CD14-positive monocyte (primary cell): Measurements from ENCODE around the gene CASS4. TPM values are rescaled to one million over a fixed set of nuclear protein-coding genes. Genes with fewer than 3 reads are reported as not detected.
A peak's percentile ranks its signal among the peaks of the same experiment; 100 is the strongest.
"Not testable (repeated sequence)": the region's sequence is repeated elsewhere in the genome, so short reads cannot be mapped to it uniquely, and the experiment has no call there.

ENCODE experiments used
- DNase-seq, 3 donors: peaks; one replicate each; pipeline ENCODE4 v3.0.0-alpha.2; 2011 to 2022
- H2AFZ ChIP-seq: 2 replicates; pipeline ENCODE4 v1.6.0; 2012; ENCODE audit warnings: mild to moderate bottlenecking, low read depth, low read length, inconsistent platforms; ENCODE audit not compliant: insufficient read depth, poor library complexity, severe bottlenecking
- H3K27ac ChIP-seq, 2 donors: 1 replicate in 1 of 2; 2 replicates in 1 of 2; pipeline ENCODE4 v1.5.1; 2012 to 2013; ENCODE audit warnings: low read length in 2 of 2, control low read depth in 1 of 2, inconsistent platforms in 1 of 2, low read depth in 1 of 2, mild to moderate bottlenecking in 1 of 2
- H3K27me3 ChIP-seq, 2 donors: one replicate each; pipeline versions ENCODE4 v1.6.0 to v1.6.1; 2011 to 2013; ENCODE audit warnings: low read length in 2 of 2; ENCODE audit not compliant: control insufficient read depth in 2 of 2, insufficient read depth in 2 of 2
- H3K36me3 ChIP-seq, 2 donors: replicated peaks in 1 of 2; 1 replicate in 1 of 2; 2 replicates in 1 of 2; pipeline versions ENCODE4 v1.5.1 to v1.6.1; 2012 to 2013; ENCODE audit warnings: low read length in 2 of 2, control low read depth in 1 of 2, inconsistent platforms in 1 of 2, mild to moderate bottlenecking in 1 of 2; ENCODE audit not compliant: insufficient read depth in 2 of 2, control insufficient read depth in 1 of 2
- H3K4me1 ChIP-seq, 2 donors: 1 replicate in 1 of 2; 2 replicates in 1 of 2; pipeline versions ENCODE4 v1.5.1 to v1.6.1; 2012 to 2013; ENCODE audit warnings: low read length in 2 of 2, control low read depth in 1 of 2, inconsistent platforms in 1 of 2, mild to moderate bottlenecking in 1 of 2, moderate library complexity in 1 of 2; ENCODE audit not compliant: insufficient read depth in 2 of 2, control insufficient read depth in 1 of 2
- H3K4me2 ChIP-seq: replicated peaks from 2 replicates; pipeline ENCODE3; 2012; ENCODE audit warnings: low read length, moderate library complexity, mild to moderate bottlenecking; ENCODE audit not compliant: poor library complexity, severe bottlenecking; ENCODE audit errors: extremely low read depth
- H3K4me3 ChIP-seq, 3 experiments: fragments of 200-600 bp in 1 of 3; sonication (generic) in 1 of 3; replicated peaks in 1 of 3; 1 replicate in 2 of 3; 2 replicates in 1 of 3; pipeline ENCODE4 v1.5.1; 2011 to 2013; ENCODE audit warnings: low read length in 3 of 3, mild to moderate bottlenecking in 3 of 3, control low read depth in 2 of 3, low read depth in 2 of 3, inconsistent platforms in 1 of 3, moderate library complexity in 1 of 3
- H3K79me2 ChIP-seq: 2 replicates; pipeline ENCODE4 v1.6.0; 2012; ENCODE audit warnings: mild to moderate bottlenecking, control low read depth, inconsistent platforms, low read length, moderate library complexity; ENCODE audit not compliant: insufficient read depth
- H3K9ac ChIP-seq: 2 replicates; pipeline ENCODE4 v1.6.0; 2017; ENCODE audit warnings: low read length, mild to moderate bottlenecking; ENCODE audit not compliant: insufficient read depth, poor library complexity, severe bottlenecking
- H3K9me3 ChIP-seq, 2 donors: replicated peaks in 1 of 2; 1 replicate in 1 of 2; 2 replicates in 1 of 2; pipeline versions ENCODE4 v1.5.1 to v1.6.1; 2012 to 2013; ENCODE audit warnings: low read length in 2 of 2, control low read depth in 1 of 2; ENCODE audit not compliant: control insufficient read depth in 1 of 2, insufficient read depth in 1 of 2
- H4K20me1 ChIP-seq: 2 replicates; pipeline ENCODE4 v1.6.0; 2012; ENCODE audit warnings: mild to moderate bottlenecking, low read length, control low read depth, moderate library complexity; ENCODE audit not compliant: insufficient read depth
- H3K27ac Mint-ChIP-seq, 7 donors: one replicate each; pipeline ENCODE4 v1.8.0; 2020; ENCODE audit warnings: mild to moderate bottlenecking in 7 of 7, mixed read lengths in 7 of 7, moderate library complexity in 6 of 7, inconsistent platforms in 2 of 7
- H3K27me3 Mint-ChIP-seq, 3 donors: one replicate each; pipeline ENCODE4 v1.8.0; 2021 to 2022; ENCODE audit warnings: low read depth in 3 of 3, mild to moderate bottlenecking in 3 of 3, mixed read lengths in 3 of 3, moderate library complexity in 3 of 3, inconsistent platforms in 1 of 3
- H3K36me3 Mint-ChIP-seq, 2 donors: one replicate each; pipeline ENCODE4 v1.8.0; 2020; ENCODE audit warnings: mixed read lengths in 2 of 2, inconsistent platforms in 1 of 2, mild to moderate bottlenecking in 1 of 2
- H3K4me1 Mint-ChIP-seq: one replicate; pipeline ENCODE4 v1.8.0; 2020; ENCODE audit warnings: mild to moderate bottlenecking, mixed read lengths
- H3K4me3 Mint-ChIP-seq, 2 donors: one replicate each; pipeline ENCODE4 v1.8.0; 2020; ENCODE audit warnings: mild to moderate bottlenecking in 2 of 2, mixed read lengths in 2 of 2, moderate library complexity in 1 of 2
- H3K9me3 Mint-ChIP-seq, 7 donors: one replicate each; pipeline ENCODE4 v1.8.0; 2020 to 2022; ENCODE audit warnings: mixed read lengths in 7 of 7, mild to moderate bottlenecking in 6 of 7, moderate library complexity in 6 of 7, inconsistent platforms in 2 of 7
- CTCF ChIP-seq: fragments of 200-600 bp; IDR thresholded peaks from one replicate; pipeline ENCODE4 v1.8.0; 2022; ENCODE audit warnings: antibody characterized with exemption, mild to moderate bottlenecking
- WGBS: methylation state at CpG from one replicate; pipeline ENCODE4 v1.1.5; 2013; ENCODE audit warnings: missing lambda C conversion rate; ENCODE audit not compliant: insufficient coverage; 5-methylcytosine and 5-hydroxymethylcytosine counted together
- intact Hi-C, 2 donors: fragments of 100-400 bp; cut with micrococcal nuclease; formaldehyde crosslinking; loops; one replicate each; pipeline versions ENCODE4 v1.15.0 to v1.15.1; 2023
- polyA plus RNA-seq, 3 donors: library from polyadenylated mRNA; depleted of rRNA in 1 of 3; unstranded in 2 of 3; stranded (reverse) in 1 of 3; fragments of 300-500 nt in 2 of 3; fragments of >200 nt in 1 of 3; fragmentation: Illumina TruSeq in 2 of 3; gene quantifications; 1 replicate in 2 of 3; 2 replicates in 1 of 3; pipeline ENCODE4 v1.2.3, GENCODE V29; 2012 to 2021

Gene CASS4
- polyA plus RNA-seq, 3 donors: 1.9 to 7.4 (median 6.1) TPM

GRCh38 chr20:56389807-56390206, 22.3 kb upstream of the CASS4 start:
- no peaks in the 10 kb centered on the region for H3K9me3 ChIP-seq
- H3K9me3 Mint-ChIP-seq: no peaks in the 10 kb centered on the region
- no peaks in the 10 kb centered on the region for H3K27me3 ChIP-seq
- no peak overlapping the region for H3K4me2 ChIP-seq
- no peak overlapping the region for H3K4me3 ChIP-seq
- no peaks in the 10 kb centered on the region for H4K20me1 ChIP-seq
- H3K4me1 ChIP-seq: peaks cover 19 to 28% of the 10 kb centered on the region in 2 donors
- no peak overlapping the region for H3K4me3 Mint-ChIP-seq
- no peak for DNase-seq
- intact Hi-C loops: loop anchor here (5.0 kb wide), 2 partner anchors 37 to 77 kb away; partner anchors contain the start of gene RTF2 (in 2 of the 2)
- peaks cover 92% of the 10 kb centered on the region for H3K79me2 ChIP-seq
- H3K27me3 Mint-ChIP-seq: peaks cover 0 to 1% (median 0%) of the 10 kb centered on the region in 3 donors
- H3K36me3 Mint-ChIP-seq: peaks cover 37 to 45% of the 10 kb centered on the region in 2 donors
- H3K9ac ChIP-seq: no peak overlapping the region
- H3K27ac ChIP-seq: no peak overlapping the region
- H3K27ac Mint-ChIP-seq: peak overlapping the region in 5 of 7 donors; percentile 1 to 72 (median 55)
- 93% methylated on average over 3 of the region's 4 CpGs for WGBS
- no peak overlapping the region for H2AFZ ChIP-seq
- H3K36me3 ChIP-seq: peaks cover 18 to 57% of the 10 kb centered on the region in 2 donors
- peaks cover 26% of the 10 kb centered on the region for H3K4me1 Mint-ChIP-seq
- TF ChIP-seq CTCF: no peak

- WGBS: 100% methylated on average over 3 of the region's 9 CpGs
- peaks cover 26% of the 10 kb centered on the region for H3K4me1 Mint-ChIP-seq
- H4K20me1 ChIP-seq, H3K9me3 ChIP-seq, H3K27me3 ChIP-seq, H3K27me3 Mint-ChIP-seq, H3K4me3 ChIP-seq, H3K4me2 ChIP-seq, H3K4me3 Mint-ChIP-seq, H2AFZ ChIP-seq, H3K9ac ChIP-seq, H3K9me3 Mint-ChIP-seq, DNase-seq: not testable (repeated sequence)
- Histone ChIP-seq H3K79me2 (peaks cover 91% of the 10 kb centered on the region), H3K27ac (peak overlapping the region in 1 of 2 donors; percentile 85), H3K36me3 (peaks cover 18 to 57% of the 10 kb centered on the region in 2 donors), H3K4me1 (peaks cover 19 to 28% of the 10 kb centered on the region in 2 donors)
- intact Hi-C loops: loop anchor here (5.0 kb wide), 2 partner anchors 37 to 77 kb away; partner anchors contain the start of gene RTF2 (in 2 of the 2)
- peaks cover 38 to 43% of the 10 kb centered on the region in 2 donors for H3K36me3 Mint-ChIP-seq
- peak overlapping the region in 2 of 7 donors; percentile 1 to 72 for H3K27ac Mint-ChIP-seq
Measured at GRCh38 chr20:56390396-56390795, 21.7 kb upstream of the CASS4 start.
